Activated CD8-positive, alpha-beta T cell treated with anti-CD3 and anti-CD28 coated beads, Interleukin-2, amount 10 ng/mL, durations not matched to agents 7 days and 5 days (primary cell): Measurements from ENCODE around the gene DLK2. TPM values are rescaled to one million over a fixed set of nuclear protein-coding genes. Genes with fewer than 3 reads are reported as not detected.

ENCODE experiments used
- microRNA-seq: library from miRNA; unstranded; fragments of <30 nt; microRNA quantifications from one replicate; pipeline ENCODE4 v1.2.0, GENCODE V29; 2022
- total RNA-seq, 2 experiments: library from RNA; stranded (reverse); gene quantifications; one replicate each; pipeline ENCODE4 v1.2.3, GENCODE V29; 2021

Gene DLK2
- total RNA-seq, 2 experiments from 2014 or later: not detected

Small RNA genes within 50 kb of the gene (microRNA-seq; reads per million reads assigned to microRNA genes)
- 1.7 reads per million for gene MIR6780B

Other genes starting within 250 kb of the DLK2 start
- gene DNPH1, start 226.1 kb downstream of the DLK2 start, total RNA-seq: 10 to 100 TPM; 42.5 to 47.2 TPM
- not detected for gene TTBK1, start 212.1 kb downstream of the DLK2 start, total RNA-seq
- not detected for gene SLC22A7, start 157.3 kb downstream of the DLK2 start, total RNA-seq
- not detected for gene CRIP3, start 146.7 kb downstream of the DLK2 start, total RNA-seq
- gene ZNF318, start 85.9 kb downstream of the DLK2 start, total RNA-seq: 1 to 10 TPM; 6.7 to 7.0 TPM
- 10 to 100 TPM; 38.8 to 39.8 TPM for gene ABCC10, start 28.0 kb downstream of the DLK2 start, total RNA-seq
- 10 to 100 TPM; 34.7 to 35.5 TPM for gene TJAP1, start 22.0 kb upstream of the DLK2 start, total RNA-seq
- under 1 TPM; 0.26 to 0.55 TPM for gene LRRC73, start 54.8 kb upstream of the DLK2 start, total RNA-seq
- gene YIPF3, start 61.4 kb upstream of the DLK2 start, total RNA-seq: 10 to 100 TPM; 55.6 to 59.0 TPM
- gene POLR1C, start 61.5 kb upstream of the DLK2 start, total RNA-seq: 10 to 100 TPM; 34.7 to 35.4 TPM
- 10 to 100 TPM; 57.6 to 62.1 TPM for gene XPO5, start 120.5 kb upstream of the DLK2 start, total RNA-seq
- 10 to 100 TPM; 73.1 to 75.2 TPM for gene POLH, start 120.6 kb upstream of the DLK2 start, total RNA-seq
- gene GTPBP2, start 173.7 kb upstream of the DLK2 start, total RNA-seq: 10 to 100 TPM; 94.3 to 99.4 TPM
- 10 to 100 TPM; 44.2 to 44.6 TPM for gene MAD2L1BP, start 180.3 kb upstream of the DLK2 start, total RNA-seq
- not detected for gene RSPH9, start 189.5 kb upstream of the DLK2 start, total RNA-seq
- 10 to 100 TPM; 38.7 to 43.2 TPM for gene MRPS18A, start 232.2 kb upstream of the DLK2 start, total RNA-seq